Measurements from ENCODE around the gene NOVA1.
"Not testable (repeated sequence)": the region's sequence is repeated elsewhere in the genome, so short reads cannot be mapped to it uniquely, and the experiment has no call there.

NOVA1 gene

GRCh38 chr14:26597589-26598080, at the start of gene NOVA1:
TSS of gene NOVA1 (minus strand) at chr14:26598033. CDS start at chr14:26597436, 597 bp downstream.
- no peak within 1 kb of the TSS for H3K27ac Mint-ChIP-seq
- H3K4me1 Mint-ChIP-seq (ENCODE audit: low read depth), result peaks cover 2% of the 10 kb centered on the region
- H3K4me3 Mint-ChIP-seq, result peak within 1 kb of the TSS; percentile 51
- H3K27me3 Mint-ChIP-seq (ENCODE audit: low read depth), result peaks cover 21% of the 10 kb centered on the region
- H3K36me3 Mint-ChIP-seq (ENCODE audit: low read depth), result no peaks in the 10 kb centered on the region
- no peak for DNase-seq (ENCODE audit: low spot score)
- H3K9me3 Mint-ChIP-seq, result no peaks in the 10 kb centered on the region

GRCh38 chr14:26645057-26645456, 47.2 kb upstream of the NOVA1 start:
- not testable (repeated sequence) for DNase-seq (ENCODE audit: low spot score); H3K27me3 Mint-ChIP-seq (ENCODE audit: low read depth); H3K36me3 Mint-ChIP-seq (ENCODE audit: low read depth); H3K27ac Mint-ChIP-seq; H3K4me3 Mint-ChIP-seq; H3K4me1 Mint-ChIP-seq (ENCODE audit: low read depth)
- peaks cover 82% of the 10 kb centered on the region for H3K9me3 Mint-ChIP-seq

- no peaks in the 10 kb centered on the region for H3K36me3 Mint-ChIP-seq (ENCODE audit: low read depth)
- H3K27ac Mint-ChIP-seq, result no peak overlapping the region
- H3K27me3 Mint-ChIP-seq (ENCODE audit: low read depth), result no peaks in the 10 kb centered on the region
- peaks cover 30% of the 10 kb centered on the region for H3K9me3 Mint-ChIP-seq
- DNase-seq (ENCODE audit: low spot score), result no peak
- no peaks in the 10 kb centered on the region for H3K4me1 Mint-ChIP-seq (ENCODE audit: low read depth)
- H3K4me3 Mint-ChIP-seq, result no peak overlapping the region
These were observed 38.7 kb upstream of the NOVA1 start for GRCh38 chr14:26636561-26636960.

- H3K36me3 Mint-ChIP-seq (ENCODE audit: low read depth); DNase-seq (ENCODE audit: low spot score); H3K4me1 Mint-ChIP-seq (ENCODE audit: low read depth); H3K4me3 Mint-ChIP-seq; H3K27ac Mint-ChIP-seq; H3K27me3 Mint-ChIP-seq (ENCODE audit: low read depth): not testable (repeated sequence)
- peaks cover 14% of the 10 kb centered on the region for H3K9me3 Mint-ChIP-seq
These were observed 37.1 kb upstream of the NOVA1 start for GRCh38 chr14:26634946-26635345.

- Mint-ChIP-seq H3K4me1 (ENCODE audit: low read depth) (no peaks in the 10 kb centered on the region), H3K4me3 (no peak overlapping the region), H3K36me3 (ENCODE audit: low read depth) (no peaks in the 10 kb centered on the region), H3K9me3 (peaks cover 26% of the 10 kb centered on the region), H3K27ac (no peak overlapping the region), H3K27me3 (ENCODE audit: low read depth) (no peaks in the 10 kb centered on the region)
- DNase-seq (ENCODE audit: low spot score), result no peak
These were observed 28.4 kb upstream of the NOVA1 start for GRCh38 chr14:26626256-26626655.

GRCh38 chr14:26622611-26623010, 24.8 kb upstream of the NOVA1 start:
- no peak overlapping the region for H3K4me3 Mint-ChIP-seq
- H3K9me3 Mint-ChIP-seq, result peaks cover 36% of the 10 kb centered on the region
- H3K27me3 Mint-ChIP-seq (ENCODE audit: low read depth), result no peaks in the 10 kb centered on the region
- no peak overlapping the region for H3K27ac Mint-ChIP-seq
- no peak for DNase-seq (ENCODE audit: low spot score)
- H3K4me1 Mint-ChIP-seq (ENCODE audit: low read depth), result no peaks in the 10 kb centered on the region
- H3K36me3 Mint-ChIP-seq (ENCODE audit: low read depth), result no peaks in the 10 kb centered on the region

- H3K27me3 Mint-ChIP-seq (ENCODE audit: low read depth), result no peaks in the 10 kb centered on the region
- no peak overlapping the region for H3K27ac Mint-ChIP-seq
- H3K36me3 Mint-ChIP-seq (ENCODE audit: low read depth), result no peaks in the 10 kb centered on the region
- H3K4me3 Mint-ChIP-seq, result no peak overlapping the region
- H3K4me1 Mint-ChIP-seq (ENCODE audit: low read depth), result no peaks in the 10 kb centered on the region
- H3K9me3 Mint-ChIP-seq, result peaks cover 37% of the 10 kb centered on the region
- DNase-seq (ENCODE audit: low spot score), result no peak
These were observed 24.2 kb upstream of the NOVA1 start for GRCh38 chr14:26621807-26622560.

GRCh38 chr14:26621364-26621763, 23.5 kb upstream of the NOVA1 start:
- H3K4me3 Mint-ChIP-seq, result no peak overlapping the region
- no peaks in the 10 kb centered on the region for H3K4me1 Mint-ChIP-seq (ENCODE audit: low read depth)
- H3K9me3 Mint-ChIP-seq, result peaks cover 39% of the 10 kb centered on the region
- DNase-seq (ENCODE audit: low spot score), result no peak
- H3K27me3 Mint-ChIP-seq (ENCODE audit: low read depth), result no peaks in the 10 kb centered on the region
- no peak overlapping the region for H3K27ac Mint-ChIP-seq
- no peaks in the 10 kb centered on the region for H3K36me3 Mint-ChIP-seq (ENCODE audit: low read depth)

GRCh38 chr14:26611259-26611658, 13.4 kb upstream of the NOVA1 start:
- Mint-ChIP-seq H3K27me3 (ENCODE audit: low read depth) (no peaks in the 10 kb centered on the region), H3K4me3 (no peak overlapping the region), H3K4me1 (ENCODE audit: low read depth) (no peaks in the 10 kb centered on the region), H3K9me3 (peaks cover 26% of the 10 kb centered on the region), H3K27ac (no peak overlapping the region), H3K36me3 (ENCODE audit: low read depth) (no peaks in the 10 kb centered on the region)
- DNase-seq (ENCODE audit: low spot score), result no peak

- Mint-ChIP-seq H3K9me3 (peaks cover 11% of the 10 kb centered on the region), H3K27me3 (ENCODE audit: low read depth) (no peaks in the 10 kb centered on the region), H3K4me3 (no peak overlapping the region), H3K4me1 (ENCODE audit: low read depth) (no peaks in the 10 kb centered on the region), H3K27ac (no peak overlapping the region), H3K36me3 (ENCODE audit: low read depth) (no peaks in the 10 kb centered on the region)
- no peak for DNase-seq (ENCODE audit: low spot score)
These were observed 9.0 kb upstream of the NOVA1 start for GRCh38 chr14:26606729-26607312.

- Mint-ChIP-seq H3K4me1 (ENCODE audit: low read depth) (no peaks in the 10 kb centered on the region), H3K9me3 (peaks cover 8% of the 10 kb centered on the region), H3K36me3 (ENCODE audit: low read depth) (no peaks in the 10 kb centered on the region), H3K4me3 (no peak overlapping the region), H3K27ac (no peak overlapping the region), H3K27me3 (ENCODE audit: low read depth) (no peaks in the 10 kb centered on the region)
- no peak for DNase-seq (ENCODE audit: low spot score)
These were observed 7.8 kb upstream of the NOVA1 start for GRCh38 chr14:26605602-26606001.

GRCh38 chr14:26602902-26603301, 5.1 kb upstream of the NOVA1 start:
- Mint-ChIP-seq H3K9me3 (no peaks in the 10 kb centered on the region), H3K27me3 (ENCODE audit: low read depth) (peaks cover 10% of the 10 kb centered on the region), H3K36me3 (ENCODE audit: low read depth) (no peaks in the 10 kb centered on the region), H3K4me1 (ENCODE audit: low read depth) (no peaks in the 10 kb centered on the region), H3K27ac (no peak overlapping the region), H3K4me3 (no peak overlapping the region)
- no peak for DNase-seq (ENCODE audit: low spot score)

GRCh38 chr14:26601856-26602255, 4.0 kb upstream of the NOVA1 start:
- Mint-ChIP-seq H3K4me1 (ENCODE audit: low read depth) (no peaks in the 10 kb centered on the region), H3K27ac (no peak overlapping the region), H3K27me3 (ENCODE audit: low read depth) (peaks cover 11% of the 10 kb centered on the region), H3K9me3 (no peaks in the 10 kb centered on the region), H3K36me3 (ENCODE audit: low read depth) (no peaks in the 10 kb centered on the region), H3K4me3 (no peak overlapping the region)
- DNase-seq (ENCODE audit: low spot score), result no peak

GRCh38 chr14:26599291-26599690, 1.5 kb upstream of the NOVA1 start:
- H3K27me3 Mint-ChIP-seq (ENCODE audit: low read depth), result peaks cover 21% of the 10 kb centered on the region

More at GRCh38 chr14:26599291-26599690, 1.5 kb upstream of the NOVA1 start:
- Mint-ChIP-seq H3K27ac (no peak overlapping the region), H3K36me3 (ENCODE audit: low read depth) (no peaks in the 10 kb centered on the region), H3K4me1 (ENCODE audit: low read depth) (peaks cover 2% of the 10 kb centered on the region), H3K9me3 (no peaks in the 10 kb centered on the region), H3K4me3 (no peak overlapping the region)
- DNase-seq (ENCODE audit: low spot score), result no peak

Measured in T-helper 2 cell treated with Interferon-gamma antibody and Interleukin-4, amounts not matched to agents 5 μg/mL and 100 μg/mL, for 36 hours (primary cell).